Measurements from ENCODE around the gene CDC42SE2.
"Not testable (repeated sequence)": the region's sequence is repeated elsewhere in the genome, so short reads cannot be mapped to it uniquely, and the experiment has no call there.

CDC42SE2 gene

DNA sequence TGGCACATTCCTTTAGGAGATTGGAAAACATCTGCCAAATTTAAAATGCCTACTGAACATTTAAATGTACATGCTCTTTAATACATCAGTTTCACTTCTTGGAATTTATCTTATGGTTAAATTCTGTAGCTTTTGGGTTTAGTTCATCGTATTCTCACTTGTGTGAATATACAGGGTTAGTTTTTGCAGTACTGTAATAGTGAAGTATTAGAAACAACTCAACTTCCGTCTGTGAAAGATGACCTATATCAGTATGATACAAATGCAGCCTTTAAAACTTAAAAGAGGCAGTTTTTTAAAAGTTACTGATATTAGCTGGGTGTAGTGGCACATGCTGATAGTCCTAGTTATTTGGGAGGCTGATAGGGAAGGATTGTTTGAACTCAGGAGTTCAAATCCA is 57.2 kb downstream of the CDC42SE2 start:
- H3K27me3 ChIP-seq (ENCODE audit: insufficient read depth, low read length) = no peaks in the 10 kb centered on the region
- H3K4me3 ChIP-seq (ENCODE audit: low read length) = no peak overlapping the region
- H3K36me3 ChIP-seq (ENCODE audit: insufficient read depth, low read length) = peaks cover 19% of the 10 kb centered on the region
- H2AFZ ChIP-seq (ENCODE audit: low read depth, low read length) = no peak overlapping the region
- peaks cover 6% of the 10 kb centered on the region for H3K9me3 ChIP-seq (ENCODE audit: low read length)
- H3K4me1 ChIP-seq (ENCODE audit: insufficient read depth, low read length) = peaks cover 34% of the 10 kb centered on the region

DNA sequence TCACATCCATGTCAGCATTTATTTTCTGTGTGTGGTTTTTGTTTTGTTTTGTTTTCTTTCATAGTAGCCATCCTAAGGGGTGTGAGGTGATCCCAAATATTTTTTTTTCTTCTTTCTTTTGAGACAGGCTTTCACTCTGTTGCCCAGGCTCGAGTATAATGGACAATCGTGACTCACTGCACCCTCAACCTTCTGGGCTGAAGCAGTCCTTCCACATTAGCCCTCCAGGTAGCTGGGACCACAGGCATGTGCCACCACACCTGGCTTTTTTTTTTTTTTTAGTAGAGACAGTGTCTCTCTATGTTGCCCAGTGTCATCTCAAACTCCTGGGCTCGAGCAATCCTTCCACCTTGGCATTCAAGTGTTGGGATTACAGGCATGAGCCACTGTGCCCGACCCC is 59.1 kb downstream of the CDC42SE2 start:
- Histone ChIP-seq H3K9me3 (ENCODE audit: low read length) (peaks cover 6% of the 10 kb centered on the region), H3K27me3 (ENCODE audit: insufficient read depth, low read length) (no peaks in the 10 kb centered on the region), H3K4me3 (ENCODE audit: low read length) (no peak overlapping the region), H2AFZ (ENCODE audit: low read depth, low read length) (no peak overlapping the region), H3K4me1 (ENCODE audit: insufficient read depth, low read length) (peaks cover 34% of the 10 kb centered on the region), H3K36me3 (ENCODE audit: insufficient read depth, low read length) (peaks cover 18% of the 10 kb centered on the region)

DNA sequence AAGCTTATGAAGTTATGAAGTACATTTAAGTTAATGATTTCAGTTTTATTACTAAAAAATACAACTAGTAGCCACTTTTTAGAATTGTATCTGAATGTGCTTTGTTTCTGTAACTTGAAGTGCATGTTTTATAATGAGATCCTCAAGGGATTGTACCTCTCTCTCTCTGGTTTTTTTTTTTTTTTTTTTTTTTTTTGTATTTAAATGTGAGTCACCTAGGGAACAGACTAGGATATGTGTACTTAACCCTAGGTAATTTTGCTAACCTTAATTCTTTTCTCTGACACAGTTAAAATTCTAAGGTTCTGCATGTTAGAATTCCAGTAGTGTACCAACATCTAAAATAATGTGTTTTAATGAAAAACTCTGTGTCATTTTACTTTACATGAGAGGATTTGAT is 59.5 kb downstream of the CDC42SE2 start:
- Histone ChIP-seq H3K9me3 (ENCODE audit: low read length) (peaks cover 4% of the 10 kb centered on the region), H3K4me1 (ENCODE audit: insufficient read depth, low read length) (peaks cover 34% of the 10 kb centered on the region), H3K36me3 (ENCODE audit: insufficient read depth, low read length) (peaks cover 14% of the 10 kb centered on the region), H2AFZ (ENCODE audit: low read depth, low read length) (no peak overlapping the region), H3K4me3 (ENCODE audit: low read length) (no peak overlapping the region), H3K27me3 (ENCODE audit: insufficient read depth, low read length) (no peaks in the 10 kb centered on the region)

DNA sequence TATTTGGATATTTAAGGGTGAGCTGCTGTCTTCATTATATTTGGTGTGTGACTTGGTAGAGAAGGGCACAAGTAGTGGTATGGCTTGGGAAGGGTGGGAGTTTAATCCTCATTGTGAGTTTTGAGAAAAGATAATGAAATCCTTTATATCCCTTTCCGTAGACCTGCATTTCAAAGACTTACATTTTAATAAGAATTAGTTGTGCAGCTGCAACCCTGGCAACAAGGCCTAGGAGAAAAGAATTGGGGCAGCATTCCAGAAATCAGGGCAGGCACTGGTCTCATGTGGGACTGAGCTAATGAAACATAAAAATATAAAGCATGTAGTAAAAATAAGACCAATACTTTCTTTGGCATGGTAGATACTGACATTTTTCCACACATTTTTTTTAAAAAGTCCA is 60.5 kb downstream of the CDC42SE2 start:
- H3K4me3 ChIP-seq (ENCODE audit: low read length) = peak overlapping the region; percentile 23
- H3K4me1 ChIP-seq (ENCODE audit: insufficient read depth, low read length) = peaks cover 34% of the 10 kb centered on the region

DNA sequence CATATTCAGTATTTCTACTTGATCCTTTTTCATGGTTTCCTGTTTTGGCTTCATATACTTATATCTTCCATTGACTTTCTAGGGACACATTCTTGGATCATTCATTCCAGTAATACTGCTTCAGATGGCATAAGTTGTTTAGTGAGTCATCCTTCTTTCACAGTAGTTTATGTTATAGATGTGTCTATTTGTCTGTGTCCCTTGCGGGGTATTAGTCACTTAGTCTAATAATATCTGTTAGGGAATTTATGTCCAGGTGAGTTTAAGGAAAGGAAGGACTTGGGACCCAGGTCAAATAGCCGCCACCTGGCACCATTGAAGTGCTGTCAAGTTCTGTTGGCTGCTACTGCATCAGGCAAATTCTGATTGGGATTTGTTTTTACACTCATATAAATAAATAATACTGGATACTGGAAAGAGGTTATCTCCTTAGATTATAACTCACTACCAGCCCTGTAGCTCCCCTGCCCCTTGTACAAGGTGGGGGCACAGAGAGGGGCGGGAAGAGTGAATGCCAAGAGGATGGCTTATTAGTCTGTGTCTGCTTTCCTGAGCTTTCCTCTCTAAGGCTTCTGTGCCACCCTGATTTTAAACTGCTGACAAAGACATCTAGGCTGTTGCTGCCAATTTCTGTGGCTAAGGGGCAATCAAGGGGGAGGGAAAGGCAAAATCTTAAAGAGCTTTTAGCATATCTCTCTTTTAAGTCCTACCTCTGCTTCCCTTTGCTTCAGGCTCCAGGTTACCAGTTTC is 64.9 kb downstream of the CDC42SE2 start:
- H3K9me3 ChIP-seq (ENCODE audit: low read length) = no peaks in the 10 kb centered on the region
- H2AFZ ChIP-seq (ENCODE audit: low read depth, low read length) = no peak overlapping the region
- H3K4me3 ChIP-seq (ENCODE audit: low read length) = no peak overlapping the region
- H3K27me3 ChIP-seq (ENCODE audit: insufficient read depth, low read length) = no peaks in the 10 kb centered on the region
- H3K36me3 ChIP-seq (ENCODE audit: insufficient read depth, low read length) = peaks cover 4% of the 10 kb centered on the region
- peaks cover 21% of the 10 kb centered on the region for H3K4me1 ChIP-seq (ENCODE audit: insufficient read depth, low read length)

More for the DNA sequence above, 60.5 kb downstream of the CDC42SE2 start:
- Histone ChIP-seq H3K9me3 (ENCODE audit: low read length) (peaks cover under 1% of the 10 kb centered on the region), H3K27me3 (ENCODE audit: insufficient read depth, low read length) (no peaks in the 10 kb centered on the region), H2AFZ (ENCODE audit: low read depth, low read length) (no peak overlapping the region), H3K36me3 (ENCODE audit: insufficient read depth, low read length) (peaks cover 5% of the 10 kb centered on the region)

DNA sequence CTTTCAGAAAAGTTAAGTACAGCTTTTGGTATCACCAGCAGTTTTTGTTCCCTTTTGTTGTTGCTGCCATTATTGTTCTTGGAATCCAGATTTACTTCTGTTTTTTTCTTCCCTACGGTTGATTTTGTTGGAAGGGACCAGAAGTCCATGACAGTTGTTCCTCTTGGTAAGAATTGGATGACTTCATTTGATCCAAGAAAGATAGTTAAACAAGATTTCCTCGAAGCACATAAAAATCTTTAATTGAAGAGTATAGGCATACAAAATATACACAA is 65.4 kb downstream of the CDC42SE2 start:
- Histone ChIP-seq H3K4me1 (ENCODE audit: insufficient read depth, low read length) (peaks cover 17% of the 10 kb centered on the region), H3K27me3 (ENCODE audit: insufficient read depth, low read length) (no peaks in the 10 kb centered on the region), H2AFZ (ENCODE audit: low read depth, low read length) (no peak overlapping the region), H3K36me3 (ENCODE audit: insufficient read depth, low read length) (peaks cover 4% of the 10 kb centered on the region), H3K4me3 (ENCODE audit: low read length) (no peak overlapping the region), H3K9me3 (ENCODE audit: low read length) (no peaks in the 10 kb centered on the region)

DNA sequence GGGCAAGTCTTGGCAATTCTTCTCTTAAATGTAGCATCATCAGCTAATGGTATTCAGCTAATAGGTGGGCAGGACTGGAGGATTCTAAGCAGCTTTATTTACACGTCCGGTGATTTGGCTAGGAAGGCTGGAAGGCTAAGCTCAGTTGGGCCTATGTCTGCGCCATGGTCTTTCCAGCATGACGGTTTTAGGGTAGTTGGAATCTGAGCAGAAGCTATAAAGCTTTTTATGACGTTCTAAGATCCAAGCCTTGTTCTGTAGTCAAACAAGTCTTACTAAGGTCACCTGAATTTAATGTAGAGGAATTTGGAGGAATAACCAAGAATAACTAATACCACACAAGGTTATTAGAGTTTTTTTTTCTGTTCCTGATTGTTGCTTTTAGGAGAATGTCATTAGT is 66.2 kb downstream of the CDC42SE2 start:
- H3K27me3 ChIP-seq (ENCODE audit: insufficient read depth, low read length) = no peaks in the 10 kb centered on the region
- no peaks in the 10 kb centered on the region for H3K9me3 ChIP-seq (ENCODE audit: low read length)
- H3K36me3 ChIP-seq (ENCODE audit: insufficient read depth, low read length) = peaks cover 4% of the 10 kb centered on the region
- no peak overlapping the region for H2AFZ ChIP-seq (ENCODE audit: low read depth, low read length)
- no peak overlapping the region for H3K4me3 ChIP-seq (ENCODE audit: low read length)
- peaks cover 9% of the 10 kb centered on the region for H3K4me1 ChIP-seq (ENCODE audit: insufficient read depth, low read length)

DNA sequence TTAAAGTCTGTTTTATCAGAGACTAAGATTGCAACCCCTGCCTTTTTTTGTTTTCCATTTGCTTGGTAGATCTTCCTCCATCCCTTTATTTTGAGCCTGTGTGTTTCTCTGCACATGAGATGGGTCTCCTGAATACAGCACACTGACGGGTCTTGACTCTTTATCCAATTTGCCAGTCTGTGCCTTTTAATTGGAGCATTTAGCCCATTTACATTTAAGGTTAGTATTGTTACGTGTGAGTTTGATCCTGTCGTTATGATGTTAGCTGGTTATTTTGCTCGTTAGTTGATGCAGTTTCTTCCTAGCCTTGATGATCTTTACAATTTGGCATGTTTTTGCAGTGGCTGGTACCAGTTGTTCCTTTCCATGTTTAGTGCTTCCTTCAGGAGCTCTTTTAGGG is 71.9 kb downstream of the CDC42SE2 start:
- not testable (repeated sequence) for H2AFZ ChIP-seq (ENCODE audit: low read depth, low read length); H3K27me3 ChIP-seq (ENCODE audit: insufficient read depth, low read length); H3K4me3 ChIP-seq (ENCODE audit: low read length); H3K4me1 ChIP-seq (ENCODE audit: insufficient read depth, low read length); H3K36me3 ChIP-seq (ENCODE audit: insufficient read depth, low read length); H3K9me3 ChIP-seq (ENCODE audit: low read length)

DNA sequence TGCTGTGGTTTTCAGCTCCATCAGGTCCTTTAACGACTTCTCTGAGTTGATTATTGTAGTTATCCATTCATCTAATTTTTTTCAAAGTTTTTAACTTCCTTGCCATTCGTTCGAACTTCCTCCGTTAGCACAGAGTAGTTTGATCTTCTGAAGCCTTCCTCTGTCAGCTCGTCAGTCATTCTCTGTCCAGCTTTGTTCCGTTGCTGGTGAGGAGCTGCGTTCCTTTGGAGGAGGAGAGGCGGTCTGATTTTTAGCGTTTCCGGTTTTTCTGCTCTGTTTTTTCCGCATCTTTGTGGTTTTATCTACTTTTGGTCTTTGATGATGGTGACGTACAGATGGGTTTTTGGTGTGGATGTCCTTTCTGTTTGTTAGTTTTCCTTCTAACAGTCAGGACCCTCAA is 72.9 kb downstream of the CDC42SE2 start:
- not testable (repeated sequence) for H3K36me3 ChIP-seq (ENCODE audit: insufficient read depth, low read length); H3K4me1 ChIP-seq (ENCODE audit: insufficient read depth, low read length); H3K4me3 ChIP-seq (ENCODE audit: low read length); H2AFZ ChIP-seq (ENCODE audit: low read depth, low read length); H3K9me3 ChIP-seq (ENCODE audit: low read length); H3K27me3 ChIP-seq (ENCODE audit: insufficient read depth, low read length)

DNA sequence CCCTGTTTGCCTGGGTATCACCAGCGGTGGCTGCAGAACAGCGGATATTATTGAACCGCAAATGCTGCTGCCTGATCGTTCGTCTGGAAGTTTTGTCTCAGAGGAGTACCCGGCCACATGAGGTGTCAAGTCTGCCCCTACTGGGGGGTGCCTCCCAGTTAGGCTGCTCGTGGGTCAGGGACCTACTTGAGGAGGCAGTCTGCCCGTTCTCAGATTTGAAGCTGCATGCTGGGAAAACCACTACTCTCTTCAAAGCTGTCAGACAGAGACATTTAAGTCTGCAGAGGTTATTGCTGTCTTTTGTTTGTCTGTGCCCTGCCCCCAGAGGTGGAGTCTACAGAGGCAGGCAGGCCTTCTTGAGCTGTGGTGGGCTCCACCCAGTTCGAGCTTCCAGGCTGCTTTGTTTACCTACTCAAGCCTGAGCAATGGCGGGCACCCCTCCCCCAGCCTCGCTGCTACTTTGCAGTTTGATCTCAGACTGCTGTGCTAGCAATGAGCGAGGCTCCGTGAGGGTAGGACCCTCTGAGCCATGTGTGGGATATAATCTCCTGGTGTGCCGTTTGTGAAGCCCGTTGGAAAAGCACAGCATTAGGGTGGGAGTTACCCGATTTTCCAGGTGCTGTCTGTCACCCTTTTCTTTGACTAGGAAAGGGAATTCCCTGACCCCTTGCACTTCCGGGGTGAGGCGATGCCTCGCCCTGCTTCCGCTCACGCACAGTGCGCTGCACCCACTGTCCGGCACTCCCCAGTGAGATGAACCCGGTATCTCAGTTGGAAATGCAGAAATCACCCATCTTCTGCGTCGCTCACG is 73.6 kb downstream of the CDC42SE2 start:
- not testable (repeated sequence) for H3K36me3 ChIP-seq (ENCODE audit: insufficient read depth, low read length); H3K27me3 ChIP-seq (ENCODE audit: insufficient read depth, low read length); H2AFZ ChIP-seq (ENCODE audit: low read depth, low read length); H3K4me3 ChIP-seq (ENCODE audit: low read length); H3K4me1 ChIP-seq (ENCODE audit: insufficient read depth, low read length); H3K9me3 ChIP-seq (ENCODE audit: low read length)

DNA sequence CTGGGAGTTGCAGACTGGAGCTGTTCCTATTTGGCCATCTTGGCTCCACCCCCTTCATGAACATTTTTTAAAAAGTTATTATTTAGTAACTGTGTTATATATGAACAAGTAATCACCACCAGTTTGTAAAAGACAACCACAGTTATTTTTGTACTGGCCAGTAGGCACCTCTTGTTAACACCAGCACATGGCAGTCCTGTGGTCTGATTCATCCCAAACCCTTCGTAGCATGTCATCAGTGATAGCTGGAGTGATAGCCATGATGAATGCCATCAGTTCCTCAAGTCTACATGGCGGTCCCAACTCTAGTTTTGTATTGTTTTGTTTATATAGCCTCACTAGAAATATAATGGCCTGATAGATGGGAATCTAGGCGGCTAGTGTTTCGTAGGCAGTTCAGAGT is 74.2 kb downstream of the CDC42SE2 start:
- H3K9me3 ChIP-seq (ENCODE audit: low read length) = peaks cover 5% of the 10 kb centered on the region
- no peak overlapping the region for H3K4me3 ChIP-seq (ENCODE audit: low read length)
- H2AFZ ChIP-seq (ENCODE audit: low read depth, low read length) = no peak overlapping the region
- H3K36me3 ChIP-seq (ENCODE audit: insufficient read depth, low read length) = no peaks in the 10 kb centered on the region
- no peaks in the 10 kb centered on the region for H3K4me1 ChIP-seq (ENCODE audit: insufficient read depth, low read length)
- no peaks in the 10 kb centered on the region for H3K27me3 ChIP-seq (ENCODE audit: insufficient read depth, low read length)

DNA sequence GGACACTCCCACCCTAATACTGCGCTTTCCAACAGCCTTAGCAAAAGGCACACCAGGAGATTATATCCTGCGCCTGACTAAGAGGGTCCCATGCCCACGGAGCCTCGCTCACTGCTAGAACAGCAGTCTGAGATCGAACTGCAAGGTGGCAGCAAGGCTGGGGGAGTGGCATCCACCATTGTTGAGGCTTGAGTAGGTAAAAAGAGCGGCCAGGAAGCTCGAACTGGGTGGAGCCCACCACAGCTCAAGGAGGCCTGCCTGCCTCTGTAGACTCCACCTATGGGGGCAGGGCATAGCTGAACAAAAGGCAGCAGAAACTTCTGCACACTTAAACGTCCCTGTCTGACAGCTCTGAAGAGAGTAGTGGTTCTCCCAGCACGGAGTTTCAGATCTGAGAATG is 80.4 kb downstream of the CDC42SE2 start:
- H3K36me3 ChIP-seq (ENCODE audit: insufficient read depth, low read length); H3K4me1 ChIP-seq (ENCODE audit: insufficient read depth, low read length); H3K27me3 ChIP-seq (ENCODE audit: insufficient read depth, low read length); H3K4me3 ChIP-seq (ENCODE audit: low read length); H2AFZ ChIP-seq (ENCODE audit: low read depth, low read length); H3K9me3 ChIP-seq (ENCODE audit: low read length): not testable (repeated sequence)

DNA sequence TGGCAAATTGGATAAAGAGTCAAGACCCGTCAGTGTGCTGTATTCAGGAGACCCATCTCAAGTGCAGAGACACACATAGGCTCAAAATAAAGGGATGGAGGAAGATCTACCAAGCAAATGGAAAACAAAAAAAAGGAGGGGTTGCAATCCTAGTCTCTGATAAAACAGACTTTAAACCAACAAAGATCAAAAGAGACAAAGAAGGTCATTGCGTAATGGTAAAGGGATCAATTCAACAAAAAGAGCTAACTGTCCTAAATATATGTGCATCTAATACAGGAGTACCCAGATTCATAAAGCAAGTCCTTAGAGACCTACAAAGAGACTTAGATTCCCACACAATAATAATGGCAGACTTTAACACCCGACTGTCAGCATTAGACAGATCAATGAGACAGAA is 82.4 kb downstream of the CDC42SE2 start:
- not testable (repeated sequence) for H3K9me3 ChIP-seq (ENCODE audit: low read length); H3K4me3 ChIP-seq (ENCODE audit: low read length); H3K36me3 ChIP-seq (ENCODE audit: insufficient read depth, low read length); H3K27me3 ChIP-seq (ENCODE audit: insufficient read depth, low read length); H3K4me1 ChIP-seq (ENCODE audit: insufficient read depth, low read length); H2AFZ ChIP-seq (ENCODE audit: low read depth, low read length)

DNA sequence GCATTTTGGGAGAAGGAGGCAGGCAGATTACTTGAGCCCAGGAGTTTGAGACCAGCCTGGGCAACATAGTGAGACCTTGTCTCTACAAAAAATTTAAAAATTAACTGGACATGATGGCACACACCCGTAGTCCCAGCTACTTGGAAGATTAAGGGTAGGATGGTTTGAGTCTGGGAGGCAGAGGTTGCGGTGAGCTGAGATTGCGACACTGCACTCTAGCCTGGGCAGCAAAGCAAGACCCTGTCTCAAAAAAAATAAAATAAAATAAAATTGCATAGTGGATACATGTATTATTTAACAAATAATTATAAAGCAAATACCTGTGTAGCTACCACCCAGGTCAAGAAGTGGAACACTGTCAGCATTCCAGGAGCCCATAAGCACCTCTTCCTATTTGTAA is 90.1 kb downstream of the CDC42SE2 start:
- Histone ChIP-seq H3K4me3 (ENCODE audit: low read length) (no peak overlapping the region), H3K27me3 (ENCODE audit: insufficient read depth, low read length) (no peaks in the 10 kb centered on the region), H3K36me3 (ENCODE audit: insufficient read depth, low read length) (no peaks in the 10 kb centered on the region), H2AFZ (ENCODE audit: low read depth, low read length) (no peak overlapping the region), H3K4me1 (ENCODE audit: insufficient read depth, low read length) (no peaks in the 10 kb centered on the region), H3K9me3 (ENCODE audit: low read length) (no peaks in the 10 kb centered on the region)
